SK-N-SH (cell line): ENCODE results near the gene STAG3. TPM values are rescaled to one million over a fixed set of nuclear protein-coding genes. Genes with fewer than 3 reads are reported as not detected.

Experiments
- CTCF ChIA-PET: fragments of 300-600, 350-600 bp; formaldehyde crosslinking; extraction: SDS; loops from one replicate; lab custom pipeline; 2021; lab: Yijun Ruan, JAX
- POLR2A ChIA-PET: fragments of 350-600 bp; sonication (Branson Sonifier 250); formaldehyde crosslinking; extraction: SDS; loops from one replicate; lab custom pipeline; 2020; ENCODE audit warnings: antibody characterized with exemption, inconsistent platforms; lab: Yijun Ruan, JAX
- DNase-seq: peaks from one replicate; pipeline ENCODE4 v3.0.0; 2012
- H2AFZ ChIP-seq: fragments of 200-600 bp; sonication (generic); 2 replicates; pipeline ENCODE4 v1.8.1; 2016; ENCODE audit warnings: antibody characterized with exemption, mild to moderate bottlenecking, low read depth
- H3F3A ChIP-seq: fragments of 200-600 bp; sonication (generic); replicated peaks from 2 replicates; pipeline ENCODE3; 2016; ENCODE audit warnings: antibody characterized with exemption, mild to moderate bottlenecking; ENCODE audit not compliant: insufficient read depth
- H3K27ac ChIP-seq, 2 experiments: fragments of 200-500 bp in 1 of 2; fragments of 200-600 bp in 1 of 2; sonication (Bioruptor generic) in 1 of 2; sonication (generic), shearing (Covaris generic) in 1 of 2; 2 replicates each; pipeline versions ENCODE4 v1.5.1 to v1.6.1; 2014 to 2016; ENCODE audit warnings: low read depth in 2 of 2, inconsistent platforms in 1 of 2, low read length in 1 of 2, mild to moderate bottlenecking in 1 of 2, mixed read lengths in 1 of 2
- H3K27me3 ChIP-seq: fragments of 200-600 bp; sonication (generic), shearing (Covaris generic); 2 replicates; pipeline ENCODE4 v1.6.1; 2016; ENCODE audit warnings: mixed run types; ENCODE audit not compliant: insufficient read depth
- H3K36me3 ChIP-seq, 2 experiments: fragments of 200-500 bp in 1 of 2; fragments of 200-600 bp in 1 of 2; sonication (Bioruptor generic) in 1 of 2; sonication (generic) in 1 of 2; replicated peaks in 1 of 2; 2 replicates each; pipeline versions ENCODE3 to v1.5.1; 2014 to 2016; ENCODE audit warnings: low read length in 1 of 2, mild to moderate bottlenecking in 1 of 2; ENCODE audit not compliant: insufficient read depth in 2 of 2, control insufficient read depth in 1 of 2
- H3K4me1 ChIP-seq, 2 experiments: fragments of 200-500 bp in 1 of 2; fragments of 200-600 bp in 1 of 2; sonication (Bioruptor generic) in 1 of 2; sonication (generic), shearing (Covaris generic) in 1 of 2; 2 replicates each; pipeline versions ENCODE4 v1.5.1 to v1.6.1; 2014 to 2016; ENCODE audit warnings: low read depth in 1 of 2, low read length in 1 of 2, mixed run types in 1 of 2; ENCODE audit not compliant: insufficient read depth in 2 of 2, control insufficient read depth in 1 of 2
- H3K4me2 ChIP-seq: fragments of 200-600 bp; sonication (generic), shearing (Covaris generic); 2 replicates; pipeline ENCODE4 v1.6.1; 2017; ENCODE audit warnings: mixed run types
- H3K4me3 ChIP-seq, 2 experiments: fragments of 200-500 bp in 1 of 2; fragments of 200-600 bp in 1 of 2; sonication (Bioruptor generic) in 1 of 2; sonication (generic), shearing (Covaris generic) in 1 of 2; 2 replicates each; pipeline versions ENCODE4 v1.5.1 to v1.8.1; 2014 to 2016; ENCODE audit warnings: low read depth in 2 of 2, inconsistent platforms in 1 of 2, low read length in 1 of 2, mild to moderate bottlenecking in 1 of 2, mixed read lengths in 1 of 2, moderate library complexity in 1 of 2
- H3K79me2 ChIP-seq: fragments of 200-600 bp; sonication (generic); 2 replicates; pipeline ENCODE4 v1.8.1; 2017; ENCODE audit warnings: mild to moderate bottlenecking; ENCODE audit not compliant: insufficient read depth
- H3K9ac ChIP-seq: fragments of 200-600 bp; sonication (generic); 2 replicates; pipeline ENCODE4 v1.6.1; 2017; ENCODE audit warnings: mixed run types
- H3K9me2 ChIP-seq: fragments of 200-600 bp; sonication (generic); 2 replicates; pipeline ENCODE4 v1.6.1; 2017; ENCODE audit warnings: mixed run types
- H3K9me3 ChIP-seq: fragments of 200-600 bp; sonication (generic); 2 replicates; pipeline ENCODE4 v1.6.1; 2017; ENCODE audit warnings: mixed run types, mild to moderate bottlenecking, moderate library complexity
- H4K20me1 ChIP-seq: fragments of 200-600 bp; sonication (generic); 2 replicates; pipeline ENCODE4 v1.6.1; 2017; ENCODE audit warnings: mild to moderate bottlenecking, mixed run types; ENCODE audit not compliant: insufficient read depth
- CHD2 ChIP-seq: fragments of 150-350 bp; IDR thresholded peaks from 2 replicates; pipeline ENCODE4 v1.6.1; 2018; ENCODE audit warnings: low read length; ENCODE audit not compliant: partially characterized antibody
- ELF1 ChIP-seq: IDR thresholded peaks from 2 replicates; pipeline ENCODE4 v1.4.0; 2012
- EP300 ChIP-seq, 2 experiments: IDR thresholded peaks; 2 replicates each; pipeline versions ENCODE4 v1.4.0 to v1.6.1; 2012; ENCODE audit warnings: borderline replicate concordance in 1 of 2, low read depth in 1 of 2, low read length in 1 of 2
- FOXJ3 ChIP-seq: sonication (generic); formaldehyde crosslinking; IDR thresholded peaks from 2 replicates; pipeline ENCODE4 v1.5.1; 2020; ENCODE audit warnings: mild to moderate bottlenecking, missing genetic modification reagents
- GABPA ChIP-seq: IDR thresholded peaks from 2 replicates; pipeline ENCODE4 v1.4.0; 2012; ENCODE audit warnings: low read depth, mild to moderate bottlenecking
- MEF2A ChIP-seq: IDR thresholded peaks from 2 replicates; pipeline ENCODE4 v1.4.0; 2012; ENCODE audit warnings: low read depth, borderline replicate concordance
- NFIC ChIP-seq: IDR thresholded peaks from 2 replicates; pipeline ENCODE4 v1.4.0; 2012; ENCODE audit warnings: borderline replicate concordance
- NRF1 ChIP-seq: IDR thresholded peaks from 2 replicates; pipeline ENCODE4 v1.6.1; 2012; ENCODE audit warnings: low read depth, mild to moderate bottlenecking, low read length
- PBX3 ChIP-seq: IDR thresholded peaks from 2 replicates; pipeline ENCODE4; 2012
- RFX5 ChIP-seq: IDR thresholded peaks from 2 replicates; pipeline ENCODE4 v1.6.1; 2012; ENCODE audit warnings: mild to moderate bottlenecking, improper control_type of control experiment, low read length
- SIN3A ChIP-seq: IDR thresholded peaks from 2 replicates; pipeline ENCODE4 v1.6.1; 2012; ENCODE audit warnings: low read depth, mild to moderate bottlenecking, low read length, moderate library complexity, borderline replicate concordance
- WGBS: methylation state at CpG from one replicate; pipeline ENCODE4 v1.1.6; 2017; ENCODE audit warnings: low lambda C conversion rate; 5-methylcytosine and 5-hydroxymethylcytosine counted together
- polyA plus RNA-seq, 3 experiments: library from polyadenylated mRNA; depleted of rRNA; stranded (reverse); fragments of >200 nt; gene quantifications; 2 replicates each; pipeline ENCODE4 v1.2.3, GENCODE V29; 2012
- TF ChIP-seq, protein P1 (sequence below): fragments of 150-350 bp; IDR thresholded peaks from 2 replicates; pipeline ENCODE4 v1.6.1; 2016; ENCODE audit warnings: mild to moderate bottlenecking, low read depth, low read length
- TF ChIP-seq, protein P2 (sequence below): IDR thresholded peaks from 2 replicates; pipeline ENCODE4 v1.6.1; 2012; ENCODE audit warnings: mild to moderate bottlenecking, low read depth, low read length, moderate library complexity

The STAG3 gene
- polyA plus RNA-seq, 1 of the 3 experiments (the other 2 are of a cell fraction): 0.10 TPM

GRCh38 chr7:100171087-100171681, 6.5 kb upstream of the STAG3 start:
- POLR2A ChIA-PET: no interaction called here
- no peak overlapping the region for H2AFZ ChIP-seq
- TF ChIP-seq NFIC (no peak), GABPA (no peak), FOXJ3 (CRISPR knock-in tag) (no peak), EP300 (IDR thresholded peaks at IDR 0.05; ENCODE audit: borderline replicate concordance in 1 of 2, low read depth in 1 of 2, low read length in 1 of 2) (no peak), NRF1 (no peak), RFX5 (no peak), CHD2 (no peak), PBX3 (no peak), ELF1 (no peak), SIN3A (no peak)
- TF ChIP-seq, protein P1, sequence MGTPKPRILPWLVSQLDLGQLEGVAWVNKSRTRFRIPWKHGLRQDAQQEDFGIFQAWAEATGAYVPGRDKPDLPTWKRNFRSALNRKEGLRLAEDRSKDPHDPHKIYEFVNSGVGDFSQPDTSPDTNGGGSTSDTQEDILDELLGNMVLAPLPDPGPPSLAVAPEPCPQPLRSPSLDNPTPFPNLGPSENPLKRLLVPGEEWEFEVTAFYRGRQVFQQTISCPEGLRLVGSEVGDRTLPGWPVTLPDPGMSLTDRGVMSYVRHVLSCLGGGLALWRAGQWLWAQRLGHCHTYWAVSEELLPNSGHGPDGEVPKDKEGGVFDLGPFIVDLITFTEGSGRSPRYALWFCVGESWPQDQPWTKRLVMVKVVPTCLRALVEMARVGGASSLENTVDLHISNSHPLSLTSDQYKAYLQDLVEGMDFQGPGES: no peak
- TF ChIP-seq, all 33 proteins: peak for 0
- Histone ChIP-seq H3K4me3 (no peak overlapping the region), H4K20me1 (no peaks in the 10 kb centered on the region), H3K9me3 (no peaks in the 10 kb centered on the region), H3K79me2 (peaks cover 8% of the 10 kb centered on the region; the same call in 1 of the 2 replicates), H3K4me2 (no peak overlapping the region), H3K27me3 (no peaks in the 10 kb centered on the region), H3K27ac (no peak overlapping the region), H3K4me1 (peaks cover 0 to 27% of the 10 kb centered on the region in 2 experiments; a peak in 1 of 4 replicates), H3K9me2 (no peaks in the 10 kb centered on the region), H3K36me3 (peaks cover 6 to 21% of the 10 kb centered on the region in 2 experiments), H3F3A (peaks cover 18% of the 10 kb centered on the region), H3K9ac (no peak overlapping the region)
- no peak for DNase-seq
- 83% methylated on average over 15 of the region's 61 CpGs for WGBS
- CTCF ChIA-PET: interaction anchor here (2.7 kb wide), 1 partner anchor 40 kb away, joined by 11 read pairs; no protein-coding TSS in a partner anchor

DNA sequence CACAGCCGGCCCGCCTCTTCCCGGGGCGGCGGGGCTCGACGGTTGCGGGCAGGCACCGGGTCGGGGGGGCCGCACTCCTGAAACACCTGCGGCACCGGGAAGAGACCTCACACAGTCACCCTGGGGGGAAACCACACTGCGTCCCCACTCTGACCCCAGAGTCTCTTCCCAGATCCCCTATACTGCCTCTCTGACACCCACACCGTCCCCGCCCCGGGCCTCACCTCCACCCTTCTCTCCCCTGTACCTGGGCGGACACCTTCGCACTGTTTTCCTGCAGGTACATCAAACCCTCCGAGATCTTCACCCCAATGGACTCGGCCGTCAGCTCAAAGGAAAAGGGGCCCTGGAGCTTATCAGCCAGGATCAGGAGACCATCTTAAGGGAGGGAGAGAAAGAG, 5.9 kb upstream of the STAG3 start:
- whole genome bisulfite sequencing: 95% methylated on average over 22 of the region's 22 CpGs
- no peak for TF ChIP-seq MEF2A
- TF ChIP-seq, protein P2, sequence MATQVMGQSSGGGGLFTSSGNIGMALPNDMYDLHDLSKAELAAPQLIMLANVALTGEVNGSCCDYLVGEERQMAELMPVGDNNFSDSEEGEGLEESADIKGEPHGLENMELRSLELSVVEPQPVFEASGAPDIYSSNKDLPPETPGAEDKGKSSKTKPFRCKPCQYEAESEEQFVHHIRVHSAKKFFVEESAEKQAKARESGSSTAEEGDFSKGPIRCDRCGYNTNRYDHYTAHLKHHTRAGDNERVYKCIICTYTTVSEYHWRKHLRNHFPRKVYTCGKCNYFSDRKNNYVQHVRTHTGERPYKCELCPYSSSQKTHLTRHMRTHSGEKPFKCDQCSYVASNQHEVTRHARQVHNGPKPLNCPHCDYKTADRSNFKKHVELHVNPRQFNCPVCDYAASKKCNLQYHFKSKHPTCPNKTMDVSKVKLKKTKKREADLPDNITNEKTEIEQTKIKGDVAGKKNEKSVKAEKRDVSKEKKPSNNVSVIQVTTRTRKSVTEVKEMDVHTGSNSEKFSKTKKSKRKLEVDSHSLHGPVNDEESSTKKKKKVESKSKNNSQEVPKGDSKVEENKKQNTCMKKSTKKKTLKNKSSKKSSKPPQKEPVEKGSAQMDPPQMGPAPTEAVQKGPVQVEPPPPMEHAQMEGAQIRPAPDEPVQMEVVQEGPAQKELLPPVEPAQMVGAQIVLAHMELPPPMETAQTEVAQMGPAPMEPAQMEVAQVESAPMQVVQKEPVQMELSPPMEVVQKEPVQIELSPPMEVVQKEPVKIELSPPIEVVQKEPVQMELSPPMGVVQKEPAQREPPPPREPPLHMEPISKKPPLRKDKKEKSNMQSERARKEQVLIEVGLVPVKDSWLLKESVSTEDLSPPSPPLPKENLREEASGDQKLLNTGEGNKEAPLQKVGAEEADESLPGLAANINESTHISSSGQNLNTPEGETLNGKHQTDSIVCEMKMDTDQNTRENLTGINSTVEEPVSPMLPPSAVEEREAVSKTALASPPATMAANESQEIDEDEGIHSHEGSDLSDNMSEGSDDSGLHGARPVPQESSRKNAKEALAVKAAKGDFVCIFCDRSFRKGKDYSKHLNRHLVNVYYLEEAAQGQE: no peak
- Histone ChIP-seq H3K79me2 (peaks cover 13% of the 10 kb centered on the region), H3K9me2 (no peaks in the 10 kb centered on the region), H4K20me1 (no peaks in the 10 kb centered on the region), H3K36me3 (peaks cover 6 to 21% of the 10 kb centered on the region in 2 experiments), H3K4me3 (no peak overlapping the region), H2AFZ (no peak overlapping the region), H3F3A (peaks cover 18% of the 10 kb centered on the region), H3K27me3 (no peaks in the 10 kb centered on the region), H3K4me1 (peaks cover 0 to 31% of the 10 kb centered on the region in 2 experiments; a peak in 1 of 4 replicates), H3K9me3 (no peaks in the 10 kb centered on the region), H3K9ac (no peak overlapping the region), H3K4me2 (no peak overlapping the region), H3K27ac (no peak overlapping the region)
- ChIA-PET POLR2A (no interaction called here), CTCF (interaction anchor here (2.7 kb wide), 1 partner anchor 41 kb away, joined by 11 read pairs; no protein-coding TSS in a partner anchor)
- no peak for DNase-seq
